Lower lobe of right lung (tissue), 2 donors: ENCODE results near the gene XPO1. TPM values are rescaled to one million over a fixed set of nuclear protein-coding genes. Genes with fewer than 3 reads are reported as not detected.
A peak's percentile ranks its signal among the peaks of the same experiment; 100 is the strongest.

Source experiments
- ATAC-seq, 2 donors: fragments of 200-7000 bp; cut with Tn5 transposase; one replicate each; pipeline ENCODE4 v1.9.1; 2020 to 2022; ENCODE audit warnings: mild to moderate bottlenecking in 2 of 2, moderate library complexity in 2 of 2
- DNase-seq: peaks from one replicate; pipeline ENCODE4 v3.0.0-alpha.2; 2020
- H3K27ac ChIP-seq: fragments of 200-600 bp; one replicate; pipeline ENCODE4 v1.8.0; 2022
- H3K27me3 ChIP-seq: fragments of 200-600 bp; one replicate; pipeline ENCODE4 v1.8.0; 2022; ENCODE audit warnings: low read depth
- H3K36me3 ChIP-seq: fragments of 200-600 bp; one replicate; pipeline ENCODE4 v1.8.0; 2022; ENCODE audit warnings: mild to moderate bottlenecking
- H3K4me1 ChIP-seq: fragments of 200-600 bp; one replicate; pipeline ENCODE4 v1.8.0; 2022
- H3K4me3 ChIP-seq: fragments of 200-600 bp; one replicate; pipeline ENCODE4 v1.8.0; 2022; ENCODE audit warnings: mild to moderate bottlenecking
- H3K9me3 ChIP-seq: fragments of 200-600 bp; one replicate; pipeline ENCODE4 v1.8.0; 2022
- CTCF ChIP-seq: fragments of 200-600 bp; IDR thresholded peaks from one replicate; pipeline ENCODE4 v1.8.0; 2022; ENCODE audit warnings: antibody characterized with exemption, mild to moderate bottlenecking
- intact Hi-C: fragments of 100-400 bp; cut with DNase I; formaldehyde crosslinking; loops from one replicate; pipeline ENCODE4 v1.11.0; 2022
- total RNA-seq: library from RNA; stranded (reverse); fragmentation: NEBNext Ultra II Directional; extraction: Animal tissue kit (Norgen Biotek cat#: 25700); gene quantifications from one replicate; pipeline ENCODE4 v1.2.1, GENCODE V29; 2021
- donor health status: DM: no; HTN: yes; CAD: no; lungs with severe emphysema.

XPO1 gene
- total RNA-seq, 1 donor from 2014 or later: 111 TPM

- no peaks in the 10 kb centered on the region for H3K9me3 ChIP-seq
- ATAC-seq (peak; percentile 17 to 42), DNase-seq (no peak)
- no peak overlapping the region for H3K4me3 ChIP-seq
- no peaks in the 10 kb centered on the region for H3K27me3 ChIP-seq
- intact Hi-C loops: no loop called here
- no peak overlapping the region for H3K27ac ChIP-seq
- H3K36me3 ChIP-seq: no peaks in the 10 kb centered on the region
- no peak for TF ChIP-seq CTCF
- H3K4me1 ChIP-seq: peaks cover 49% of the 10 kb centered on the region
Measured at GRCh38 chr2:61436092-61436491, 102.1 kb downstream of the XPO1 start.

- Histone ChIP-seq H3K27me3 (no peaks in the 10 kb centered on the region), H3K4me1 (peaks cover 46% of the 10 kb centered on the region), H3K36me3 (no peaks in the 10 kb centered on the region), H3K9me3 (no peaks in the 10 kb centered on the region), H3K4me3 (no peak overlapping the region), H3K27ac (no peak overlapping the region)
- DNase-seq (no peak), ATAC-seq (no peak)
- no peak for TF ChIP-seq CTCF
- intact Hi-C loops: no loop called here
Measured at GRCh38 chr2:61435291-61435690, 102.9 kb downstream of the XPO1 start.

GRCh38 chr2:61434314-61434713, 103.8 kb downstream of the XPO1 start:
- Histone ChIP-seq H3K27me3 (no peaks in the 10 kb centered on the region), H3K9me3 (no peaks in the 10 kb centered on the region), H3K4me1 (peaks cover 36% of the 10 kb centered on the region), H3K4me3 (no peak overlapping the region), H3K27ac (no peak overlapping the region), H3K36me3 (no peaks in the 10 kb centered on the region)
- DNase-seq: peak; percentile 75
- ATAC-seq: peak; percentile 52 to 77
- TF ChIP-seq CTCF: no peak
- intact Hi-C loops: no loop called here

- Histone ChIP-seq H3K9me3 (no peaks in the 10 kb centered on the region), H3K27me3 (no peaks in the 10 kb centered on the region), H3K4me1 (peaks cover 34% of the 10 kb centered on the region), H3K4me3 (no peak overlapping the region), H3K27ac (no peak overlapping the region), H3K36me3 (no peaks in the 10 kb centered on the region)
- intact Hi-C loops: no loop called here
- TF ChIP-seq CTCF: no peak
- DNase-seq (no peak), ATAC-seq (no peak)
Measured at GRCh38 chr2:61433606-61434005, 104.5 kb downstream of the XPO1 start.

GRCh38 chr2:61432990-61433389, 105.2 kb downstream of the XPO1 start:
- Histone ChIP-seq H3K27ac (no peak overlapping the region), H3K4me3 (no peak overlapping the region), H3K9me3 (no peaks in the 10 kb centered on the region), H3K27me3 (no peaks in the 10 kb centered on the region), H3K4me1 (peaks cover 40% of the 10 kb centered on the region), H3K36me3 (no peaks in the 10 kb centered on the region)
- no peak for ATAC-seq
- no peak for TF ChIP-seq CTCF
- intact Hi-C loops: no loop called here
- no peak for DNase-seq

GRCh38 chr2:61431345-61431744, 106.8 kb downstream of the XPO1 start:
- ATAC-seq: no peak
- peaks cover 40% of the 10 kb centered on the region for H3K4me1 ChIP-seq

More at GRCh38 chr2:61431345-61431744, 106.8 kb downstream of the XPO1 start:
- no peak for DNase-seq
- Histone ChIP-seq H3K27ac (no peak overlapping the region), H3K27me3 (no peaks in the 10 kb centered on the region), H3K4me3 (no peak overlapping the region), H3K9me3 (no peaks in the 10 kb centered on the region), H3K36me3 (no peaks in the 10 kb centered on the region)
- no peak for TF ChIP-seq CTCF
- intact Hi-C loops: no loop called here
